ENCODE data around the gene PDZRN4. TPM values are rescaled to one million over a fixed set of nuclear protein-coding genes. Genes with fewer than 3 reads are reported as not detected.

Gene PDZRN4
- total and polyA plus RNA-seq, 2 donors (not counting 3 experiments of a cell fraction or from before 2014, with no cell fraction given), result not detected

DNA sequence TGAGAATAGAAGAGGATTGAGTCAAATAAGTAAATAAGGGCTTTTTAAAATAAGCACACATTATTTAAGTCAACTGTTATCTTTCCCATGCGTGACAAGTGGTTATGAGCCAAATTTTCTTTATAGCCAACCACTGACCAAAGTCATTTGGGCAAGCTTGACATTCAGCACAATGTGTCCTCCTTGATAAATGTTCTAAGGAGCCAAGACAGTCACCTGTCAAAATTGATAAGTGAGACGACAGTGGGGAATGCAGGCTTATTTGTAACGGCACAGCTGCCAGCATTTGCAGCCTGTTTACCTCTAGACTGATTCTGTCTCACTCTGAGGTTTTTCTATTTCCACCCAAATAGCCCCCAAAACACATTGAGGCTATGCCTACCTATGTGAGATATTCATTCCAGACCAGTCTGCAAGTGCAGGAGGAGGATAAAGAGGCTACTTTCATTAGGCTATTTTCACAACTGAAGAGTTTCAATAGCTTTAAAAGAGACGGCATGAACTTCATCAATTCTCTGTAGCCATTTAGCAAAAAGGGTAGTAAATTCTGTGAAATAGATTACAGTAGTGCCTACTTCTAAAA lies 339.5 kb downstream of the PDZRN4 start:
- no peak overlapping the region for H3K27ac ChIP-seq (ENCODE audit: insufficient read depth, low read depth, low read length)
- H3K4me2 ChIP-seq (ENCODE audit: insufficient read depth, low read length), result no peak overlapping the region
- H3K9ac ChIP-seq (replicated peaks; ENCODE audit: extremely low read depth, insufficient read depth, low read length), result no peak overlapping the region
- TF ChIP-seq CTCF (IDR thresholded peaks at IDR 0.05; ENCODE audit: extremely low read depth in 1 of 2, insufficient read depth in 1 of 2, low read depth in 1 of 2, low read length in 2 of 2) (no peak), JUN (IDR thresholded peaks at IDR 0.05; ENCODE audit: borderline replicate concordance, insufficient read depth, insufficient read length, low read depth) (no peak), GATA2 (IDR thresholded peaks at IDR 0.05; ENCODE audit: insufficient read depth, insufficient read length, low read depth, low read length) (no peak), POLR2AphosphoS5 (IDR thresholded peaks at IDR 0.05; ENCODE audit: insufficient read depth, low read depth, low read length) (no peak), POLR2A (IDR thresholded peaks at IDR 0.05; ENCODE audit: low read depth, low read length) (no peak), MYC (IDR thresholded peaks at IDR 0.05; ENCODE audit: low read depth, low read length) (no peak)
- TF ChIP-seq, protein P1, sequence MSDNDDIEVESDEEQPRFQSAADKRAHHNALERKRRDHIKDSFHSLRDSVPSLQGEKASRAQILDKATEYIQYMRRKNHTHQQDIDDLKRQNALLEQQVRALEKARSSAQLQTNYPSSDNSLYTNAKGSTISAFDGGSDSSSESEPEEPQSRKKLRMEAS (IDR thresholded peaks at IDR 0.05; ENCODE audit: insufficient read depth, insufficient read length), result no peak
- POLR2A ChIA-PET, result no interaction called here
- no peaks in the 10 kb centered on the region for H4K20me1 ChIP-seq (replicated peaks; ENCODE audit: control insufficient read depth, extremely low read depth, insufficient read depth, low read length)
- no peaks in the 10 kb centered on the region for H3K9me3 ChIP-seq (replicated peaks; ENCODE audit: control insufficient read depth, insufficient read depth, low read length)
- no peaks in the 10 kb centered on the region for H3K79me2 ChIP-seq (ENCODE audit: control insufficient read depth, insufficient read depth, low read length)
- BruUV-seq (replicated peaks), result no TSS peak
- peaks cover 5% of the 10 kb centered on the region for H3K4me1 ChIP-seq (ENCODE audit: control insufficient read depth, extremely low read depth, insufficient read depth, low read length)
- intact Hi-C loops (cut with micrococcal nuclease), result loop anchor here (10.0 kb wide), 4 partner anchors 137 to 567 kb away; no protein-coding TSS in a partner anchor
- no peak overlapping the region for H2AFZ ChIP-seq (ENCODE audit: low read depth, low read length)
- no peak overlapping the region for H3K4me3 ChIP-seq (replicated peaks in 1 of 3; ENCODE audit: insufficient read depth in 1 of 3, low read depth in 1 of 3, low read length in 3 of 3)
- FAIRE-seq (no peak), DNase-seq (ENCODE audit: low read depth, low spot score) (no peak)
- no peaks in the 10 kb centered on the region for H3K27me3 ChIP-seq (ENCODE audit: control insufficient read depth in 2 of 2, insufficient read depth in 2 of 2, low read length in 2 of 2)
- CTCF ChIA-PET, result no interaction called here
- no peaks in the 10 kb centered on the region for H3K9me1 ChIP-seq (replicated peaks; ENCODE audit: control insufficient read depth, extremely low read depth, insufficient read depth, low read length)
- dilution Hi-C loops (cut with MboI; ENCODE audit: extremely low pct_ligation_motif_present, low sequenced_read_pairs), result no loop called here
- H3K36me3 ChIP-seq (ENCODE audit: control insufficient read depth in 2 of 2, extremely low read depth in 1 of 2, insufficient read depth in 2 of 2, low read length in 2 of 2), result no peaks in the 10 kb centered on the region
